Adrenal gland (tissue), 5 donors: ENCODE data around the gene OSBPL6.

Experiments
- CTCF ChIP-seq, 6 experiments: fragments of 450-650 bp in 4 of 6; fragments of 200-600 bp in 2 of 6; sonication (generic) in 1 of 6; IDR thresholded peaks; 1 replicate in 5 of 6; 2 replicates in 1 of 6; pipeline versions ENCODE4 v1.5.1 to v1.8.0; 2016 to 2021; ENCODE audit warnings: antibody characterized with exemption in 6 of 6, mild to moderate bottlenecking in 2 of 6, moderate library complexity in 1 of 6
- POLR2A ChIP-seq, 2 donors: fragments of 450-650 bp; IDR thresholded peaks; one replicate each; pipeline ENCODE4 v1.6.1; 2017; ENCODE audit warnings: antibody characterized with exemption in 2 of 2, mild to moderate bottlenecking in 2 of 2, moderate library complexity in 1 of 2
- donor health status: DM: no; HTN: no; CAD: no.

- TF ChIP-seq CTCF (IDR thresholded peaks at IDR 0.05) (no peak), POLR2A (IDR thresholded peaks at IDR 0.05) (no peak)
Measured at GRCh38 chr2:178244777-178245176, 50.5 kb downstream of the OSBPL6 start.
